ENCODE measurements around the gene TRPM5.
A peak's percentile ranks its signal among the peaks of the same experiment; 100 is the strongest.
"Not testable (repeated sequence)": the region's sequence is repeated elsewhere in the genome, so short reads cannot be mapped to it uniquely, and the experiment has no call there.

Gene TRPM5, protein sequence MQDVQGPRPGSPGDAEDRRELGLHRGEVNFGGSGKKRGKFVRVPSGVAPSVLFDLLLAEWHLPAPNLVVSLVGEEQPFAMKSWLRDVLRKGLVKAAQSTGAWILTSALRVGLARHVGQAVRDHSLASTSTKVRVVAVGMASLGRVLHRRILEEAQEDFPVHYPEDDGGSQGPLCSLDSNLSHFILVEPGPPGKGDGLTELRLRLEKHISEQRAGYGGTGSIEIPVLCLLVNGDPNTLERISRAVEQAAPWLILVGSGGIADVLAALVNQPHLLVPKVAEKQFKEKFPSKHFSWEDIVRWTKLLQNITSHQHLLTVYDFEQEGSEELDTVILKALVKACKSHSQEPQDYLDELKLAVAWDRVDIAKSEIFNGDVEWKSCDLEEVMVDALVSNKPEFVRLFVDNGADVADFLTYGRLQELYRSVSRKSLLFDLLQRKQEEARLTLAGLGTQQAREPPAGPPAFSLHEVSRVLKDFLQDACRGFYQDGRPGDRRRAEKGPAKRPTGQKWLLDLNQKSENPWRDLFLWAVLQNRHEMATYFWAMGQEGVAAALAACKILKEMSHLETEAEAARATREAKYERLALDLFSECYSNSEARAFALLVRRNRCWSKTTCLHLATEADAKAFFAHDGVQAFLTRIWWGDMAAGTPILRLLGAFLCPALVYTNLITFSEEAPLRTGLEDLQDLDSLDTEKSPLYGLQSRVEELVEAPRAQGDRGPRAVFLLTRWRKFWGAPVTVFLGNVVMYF (N-terminal part only)

DNA sequence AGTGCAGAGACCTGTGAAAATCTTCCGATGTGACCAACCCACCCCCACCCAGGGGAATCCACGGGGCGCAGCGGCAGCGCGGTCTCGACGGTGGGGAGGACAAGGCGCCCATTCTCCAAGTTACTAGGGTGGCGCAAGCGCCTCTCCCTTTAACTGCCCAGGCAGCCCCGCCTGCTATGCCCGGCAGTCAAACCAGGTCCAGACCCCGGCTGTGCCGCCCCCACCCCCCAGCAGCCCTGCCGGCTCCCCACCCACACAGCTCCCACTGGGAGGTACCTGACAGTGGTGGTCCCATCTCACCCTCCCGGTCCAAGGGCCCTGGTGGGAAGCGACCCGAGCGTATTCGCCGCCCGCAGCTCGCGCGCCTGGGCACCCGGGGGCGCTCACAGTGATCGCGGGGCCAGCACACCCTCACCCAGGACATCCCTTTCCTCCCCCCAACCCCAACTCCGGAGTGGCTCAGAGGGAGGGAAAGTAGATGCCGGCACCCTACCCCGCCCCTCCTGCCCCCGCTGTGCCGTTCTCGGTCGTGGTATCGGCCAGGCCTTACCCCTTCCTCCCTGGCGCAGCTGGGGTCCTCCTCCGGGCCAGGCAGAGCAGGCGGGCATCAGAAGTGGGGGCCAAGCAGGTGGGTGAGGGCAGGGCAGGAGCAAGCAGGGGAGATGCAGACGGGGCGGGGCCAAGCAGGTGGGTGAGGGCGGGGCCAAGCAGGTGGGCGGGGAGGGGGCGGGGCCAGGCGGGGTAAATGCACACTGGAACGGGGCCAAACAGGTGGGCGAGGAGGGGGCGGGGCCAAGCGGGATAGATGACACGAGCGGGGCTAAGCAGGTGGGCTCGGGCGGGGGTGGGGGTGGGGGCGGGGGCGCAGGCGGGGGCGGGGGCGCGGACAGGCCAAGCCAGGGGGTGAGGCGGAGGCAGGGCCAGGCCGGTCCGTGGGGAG is at the start of gene TRPM5:
TSS of gene TRPM5 (minus strand) at position 634 of the 940 bp plus-strand sequence. CDS start 21,478 bp downstream, outside the sequence.
- H3K27me3 ChIP-seq (ENCODE audit: low read depth, low read length), result peaks cover 4% of the 10 kb centered on the region
- H3K9me3 ChIP-seq (ENCODE audit: control insufficient read depth in 1 of 2, low read length in 2 of 2), result no peaks in the 10 kb centered on the region
- no peaks in the 10 kb centered on the region for H3K36me3 ChIP-seq (ENCODE audit: control insufficient read depth in 1 of 2, insufficient read depth in 2 of 2, low read length in 2 of 2)
- H3K4me1 ChIP-seq (ENCODE audit: control insufficient read depth in 1 of 2, insufficient read depth in 2 of 2, low read length in 2 of 2), result peaks cover 0 to 9% of the 10 kb centered on the region in 2 donors
- H3K4me3 ChIP-seq (ENCODE audit: low read depth in 1 of 2, low read length in 2 of 2), result peak within 1 kb of the TSS; percentile 42 to 53
- peak within 1 kb of the TSS; percentile 16 for H3K27ac ChIP-seq (ENCODE audit: low read length)

DNA sequence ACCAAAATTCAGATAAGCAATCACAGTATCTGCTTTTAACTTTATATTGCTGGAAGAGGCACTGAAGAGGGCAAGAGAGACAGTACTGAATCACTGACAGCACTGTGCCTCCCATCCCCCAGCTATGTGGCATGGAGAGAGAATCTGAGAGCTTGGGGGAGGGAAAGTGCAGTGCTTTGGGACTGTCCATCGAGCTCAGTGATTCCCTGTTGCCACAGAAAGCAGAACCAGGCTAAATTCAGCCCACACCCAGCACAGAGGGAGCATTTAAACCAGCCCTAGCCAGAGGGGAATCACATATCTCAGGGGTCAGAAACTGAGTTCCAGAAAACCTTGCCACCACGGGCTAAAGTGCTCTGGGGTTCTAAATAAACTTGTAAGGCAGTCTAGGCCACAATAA is 44.8 kb upstream of the TRPM5 start:
- H3K4me1 ChIP-seq (ENCODE audit: control insufficient read depth in 1 of 2, insufficient read depth in 2 of 2, low read length in 2 of 2), result no peaks in the 10 kb centered on the region
- no peak overlapping the region for H3K27ac ChIP-seq (ENCODE audit: low read length)
- no peaks in the 10 kb centered on the region for H3K36me3 ChIP-seq (ENCODE audit: control insufficient read depth in 1 of 2, insufficient read depth in 2 of 2, low read length in 2 of 2)
- H3K9me3 ChIP-seq (ENCODE audit: control insufficient read depth in 1 of 2, low read length in 2 of 2), result peaks cover 11 to 35% of the 10 kb centered on the region in 2 donors
- H3K27me3 ChIP-seq (ENCODE audit: low read depth, low read length), result no peaks in the 10 kb centered on the region
- no peak overlapping the region for H3K4me3 ChIP-seq (ENCODE audit: low read depth in 1 of 2, low read length in 2 of 2)

DNA sequence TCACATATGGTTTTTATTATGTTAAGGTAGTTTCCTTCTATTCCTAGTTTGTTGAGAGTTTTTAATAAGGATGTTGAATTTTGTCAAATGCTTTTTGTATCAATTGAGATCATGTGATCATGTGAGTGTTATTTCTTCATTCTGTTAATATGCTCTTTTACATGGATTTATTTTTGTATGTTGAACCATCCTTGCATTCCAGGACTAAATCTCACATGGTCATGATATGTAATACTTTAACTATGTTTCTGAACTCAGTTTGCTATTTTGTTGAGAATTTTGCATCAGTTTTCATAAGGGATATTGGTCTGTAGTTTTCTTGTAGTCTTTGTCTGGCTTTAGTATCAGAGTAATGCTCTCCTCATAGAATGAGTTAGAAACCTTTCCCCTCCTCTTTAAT is 43.7 kb upstream of the TRPM5 start:
- Histone ChIP-seq H3K36me3 (ENCODE audit: control insufficient read depth in 1 of 2, insufficient read depth in 2 of 2, low read length in 2 of 2) (no peaks in the 10 kb centered on the region), H3K4me1 (ENCODE audit: control insufficient read depth in 1 of 2, insufficient read depth in 2 of 2, low read length in 2 of 2) (no peaks in the 10 kb centered on the region), H3K4me3 (ENCODE audit: low read depth in 1 of 2, low read length in 2 of 2) (no peak overlapping the region), H3K27me3 (ENCODE audit: low read depth, low read length) (no peaks in the 10 kb centered on the region), H3K27ac (ENCODE audit: low read length) (no peak overlapping the region), H3K9me3 (ENCODE audit: control insufficient read depth in 1 of 2, low read length in 2 of 2) (peaks cover 11 to 35% of the 10 kb centered on the region in 2 donors)

DNA sequence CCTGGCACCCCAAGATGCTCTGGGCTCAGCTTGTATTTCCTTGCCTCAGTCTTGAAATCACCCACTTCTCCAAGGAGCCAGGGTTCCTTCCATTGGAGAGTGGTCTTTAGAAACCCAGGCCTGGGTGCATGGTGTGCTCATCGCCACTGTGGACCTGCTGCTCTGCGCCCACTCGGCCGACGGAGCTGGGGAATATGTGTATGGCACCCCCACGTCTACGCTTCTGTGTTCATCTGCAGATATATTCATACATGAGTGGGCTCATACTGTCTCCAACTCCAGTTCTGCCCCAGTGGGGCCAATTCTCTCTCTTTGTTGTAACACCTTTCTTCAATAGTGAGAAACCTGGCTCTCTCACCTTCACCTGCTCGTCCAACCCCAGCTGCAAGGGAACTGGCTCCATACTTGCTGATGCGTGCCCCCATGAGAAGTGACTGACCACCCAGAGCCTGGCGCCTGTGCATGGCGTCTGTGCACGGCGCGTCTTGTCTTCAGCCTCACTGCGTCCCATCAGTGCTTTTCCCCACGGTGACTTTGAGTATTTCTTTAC is 40.3 kb upstream of the TRPM5 start:
- Histone ChIP-seq H3K27me3 (ENCODE audit: low read depth, low read length) (no peaks in the 10 kb centered on the region), H3K36me3 (ENCODE audit: control insufficient read depth in 1 of 2, insufficient read depth in 2 of 2, low read length in 2 of 2) (no peaks in the 10 kb centered on the region), H3K27ac (ENCODE audit: low read length) (no peak overlapping the region), H3K9me3 (ENCODE audit: control insufficient read depth in 1 of 2, low read length in 2 of 2) (peaks cover 11 to 31% of the 10 kb centered on the region in 2 donors), H3K4me1 (ENCODE audit: control insufficient read depth in 1 of 2, insufficient read depth in 2 of 2, low read length in 2 of 2) (peaks cover 0 to 4% of the 10 kb centered on the region in 2 donors), H3K4me3 (ENCODE audit: low read depth in 1 of 2, low read length in 2 of 2) (no peak overlapping the region)

DNA sequence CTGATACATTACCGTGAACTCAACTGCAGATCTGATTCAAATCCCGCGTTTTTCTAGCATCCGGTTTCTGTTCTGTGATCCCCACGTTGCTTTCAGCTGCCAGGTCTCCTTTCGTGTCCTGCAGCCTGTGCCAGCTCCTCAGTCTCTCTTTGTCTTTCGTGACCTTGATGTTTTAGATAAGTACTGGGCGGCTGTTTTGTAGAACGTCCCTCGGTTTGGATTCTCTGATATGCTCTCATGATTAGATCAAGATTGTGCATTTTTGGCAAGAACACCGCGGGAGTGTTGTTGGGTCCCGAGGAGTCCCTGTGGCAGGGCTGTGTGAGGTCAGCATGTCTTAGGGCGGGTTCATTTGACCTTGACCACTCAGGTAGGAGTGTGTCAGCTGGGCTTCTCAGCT is 39.1 kb upstream of the TRPM5 start:
- Histone ChIP-seq H3K36me3 (ENCODE audit: control insufficient read depth in 1 of 2, insufficient read depth in 2 of 2, low read length in 2 of 2) (no peaks in the 10 kb centered on the region), H3K9me3 (ENCODE audit: control insufficient read depth in 1 of 2, low read length in 2 of 2) (peaks cover 11 to 20% of the 10 kb centered on the region in 2 donors), H3K27me3 (ENCODE audit: low read depth, low read length) (no peaks in the 10 kb centered on the region), H3K4me3 (ENCODE audit: low read depth in 1 of 2, low read length in 2 of 2) (no peak overlapping the region), H3K27ac (ENCODE audit: low read length) (no peak overlapping the region), H3K4me1 (ENCODE audit: control insufficient read depth in 1 of 2, insufficient read depth in 2 of 2, low read length in 2 of 2) (peaks cover 0 to 4% of the 10 kb centered on the region in 2 donors)

DNA sequence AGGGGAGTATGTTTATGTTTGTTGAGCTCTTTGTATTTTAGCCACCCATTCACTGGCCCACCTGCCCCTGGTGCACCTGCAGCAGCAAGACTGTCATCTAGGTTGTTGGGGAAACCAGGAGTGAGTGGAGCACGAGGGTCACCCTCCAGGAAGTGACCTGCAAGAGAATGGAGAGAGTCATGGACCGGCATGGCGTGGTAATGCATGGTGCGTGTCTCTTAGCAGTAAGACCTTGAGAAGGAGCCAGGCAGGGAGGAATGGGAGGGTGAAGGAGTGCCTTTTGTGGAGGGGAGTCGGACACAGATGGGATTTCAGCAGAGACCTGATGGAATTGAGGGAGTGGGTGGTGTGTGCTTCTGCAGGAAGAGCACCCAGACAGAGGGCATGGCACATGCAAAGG is 38.4 kb upstream of the TRPM5 start:
- Histone ChIP-seq H3K27ac (ENCODE audit: low read length) (no peak overlapping the region), H3K9me3 (ENCODE audit: control insufficient read depth in 1 of 2, low read length in 2 of 2) (peaks cover 5 to 13% of the 10 kb centered on the region in 2 donors)

DNA sequence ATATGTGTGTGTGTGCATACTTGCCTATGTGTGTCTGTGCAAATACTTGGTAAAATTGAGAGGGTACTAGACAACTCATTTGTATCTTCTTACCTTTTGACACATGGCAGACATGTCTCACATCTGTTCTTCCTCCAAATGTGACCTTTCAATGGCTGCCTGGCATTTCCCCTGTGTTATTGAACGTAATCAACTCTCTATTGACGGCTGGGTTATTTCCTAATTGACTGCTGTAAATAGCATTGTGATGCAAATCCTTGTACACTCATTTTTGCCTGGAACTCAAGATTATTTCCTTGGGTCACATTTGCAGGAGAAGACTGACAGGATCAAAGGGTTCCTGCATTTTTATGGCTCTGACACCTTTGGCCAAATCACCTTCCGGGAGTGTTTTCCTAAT is 37.9 kb upstream of the TRPM5 start:
- no peak overlapping the region for H3K4me3 ChIP-seq (ENCODE audit: low read depth in 1 of 2, low read length in 2 of 2)
- peaks cover 0 to 4% of the 10 kb centered on the region in 2 donors for H3K4me1 ChIP-seq (ENCODE audit: control insufficient read depth in 1 of 2, insufficient read depth in 2 of 2, low read length in 2 of 2)
- H3K9me3 ChIP-seq (ENCODE audit: control insufficient read depth in 1 of 2, low read length in 2 of 2), result peaks cover 4 to 9% of the 10 kb centered on the region in 2 donors
- H3K36me3 ChIP-seq (ENCODE audit: control insufficient read depth in 1 of 2, insufficient read depth in 2 of 2, low read length in 2 of 2), result no peaks in the 10 kb centered on the region
- H3K27me3 ChIP-seq (ENCODE audit: low read depth, low read length), result no peaks in the 10 kb centered on the region
- no peak overlapping the region for H3K27ac ChIP-seq (ENCODE audit: low read length)

More for the DNA sequence above, 38.4 kb upstream of the TRPM5 start:
- H3K4me1 ChIP-seq (ENCODE audit: control insufficient read depth in 1 of 2, insufficient read depth in 2 of 2, low read length in 2 of 2), result peaks cover 0 to 4% of the 10 kb centered on the region in 2 donors
- no peaks in the 10 kb centered on the region for H3K36me3 ChIP-seq (ENCODE audit: control insufficient read depth in 1 of 2, insufficient read depth in 2 of 2, low read length in 2 of 2)
- no peaks in the 10 kb centered on the region for H3K27me3 ChIP-seq (ENCODE audit: low read depth, low read length)
- H3K4me3 ChIP-seq (ENCODE audit: low read depth in 1 of 2, low read length in 2 of 2), result no peak overlapping the region

DNA sequence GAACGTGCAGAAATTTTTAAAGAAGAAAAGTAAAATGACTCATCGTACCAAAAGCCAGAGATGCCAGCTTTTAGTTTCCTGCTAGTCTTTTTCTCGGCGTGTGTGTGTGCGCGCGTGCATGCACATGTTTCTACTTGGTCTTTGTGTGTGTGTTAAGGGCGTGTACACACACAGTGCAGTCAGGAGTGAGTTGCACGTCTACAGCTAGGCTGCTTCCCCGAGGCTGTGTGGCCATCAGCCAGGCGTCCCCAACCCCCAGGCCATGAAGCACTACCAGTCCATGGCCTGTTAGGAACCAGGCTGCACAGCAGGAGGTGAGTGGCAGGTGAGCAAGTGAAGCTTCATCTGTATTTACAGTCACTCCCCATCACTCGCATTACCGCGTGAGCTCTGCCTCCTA is 36.9 kb upstream of the TRPM5 start:
- peaks cover 0 to 4% of the 10 kb centered on the region in 2 donors for H3K4me1 ChIP-seq (ENCODE audit: control insufficient read depth in 1 of 2, insufficient read depth in 2 of 2, low read length in 2 of 2)
- H3K4me3 ChIP-seq (ENCODE audit: low read depth in 1 of 2, low read length in 2 of 2), result no peak overlapping the region
- H3K9me3 ChIP-seq (ENCODE audit: control insufficient read depth in 1 of 2, low read length in 2 of 2), result peaks cover 0 to 1% of the 10 kb centered on the region in 2 donors
- no peak overlapping the region for H3K27ac ChIP-seq (ENCODE audit: low read length)
- no peaks in the 10 kb centered on the region for H3K36me3 ChIP-seq (ENCODE audit: control insufficient read depth in 1 of 2, insufficient read depth in 2 of 2, low read length in 2 of 2)
- H3K27me3 ChIP-seq (ENCODE audit: low read depth, low read length), result no peaks in the 10 kb centered on the region

DNA sequence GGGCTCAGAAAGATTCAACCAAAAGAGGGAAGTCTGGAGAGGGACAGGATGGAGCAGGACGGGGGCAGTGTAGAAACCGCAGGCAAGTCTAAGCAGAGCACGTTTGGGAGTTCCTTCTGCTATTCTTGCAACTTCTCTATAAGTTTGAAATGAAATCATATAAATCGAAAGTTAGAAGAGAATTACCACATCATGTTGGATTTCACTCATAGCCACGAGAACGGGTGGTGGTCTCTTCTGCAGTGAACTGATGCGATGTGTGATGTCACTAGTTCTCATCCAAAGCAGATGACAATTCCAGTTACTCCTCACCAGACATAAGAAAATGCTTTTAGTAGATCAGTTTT is 36.5 kb upstream of the TRPM5 start:
- Histone ChIP-seq H3K27ac (ENCODE audit: low read length) (no peak overlapping the region), H3K4me1 (ENCODE audit: control insufficient read depth in 1 of 2, insufficient read depth in 2 of 2, low read length in 2 of 2) (peaks cover 0 to 4% of the 10 kb centered on the region in 2 donors), H3K27me3 (ENCODE audit: low read depth, low read length) (no peaks in the 10 kb centered on the region), H3K9me3 (ENCODE audit: control insufficient read depth in 1 of 2, low read length in 2 of 2) (no peaks in the 10 kb centered on the region), H3K4me3 (ENCODE audit: low read depth in 1 of 2, low read length in 2 of 2) (no peak overlapping the region), H3K36me3 (ENCODE audit: control insufficient read depth in 1 of 2, insufficient read depth in 2 of 2, low read length in 2 of 2) (no peaks in the 10 kb centered on the region)

DNA sequence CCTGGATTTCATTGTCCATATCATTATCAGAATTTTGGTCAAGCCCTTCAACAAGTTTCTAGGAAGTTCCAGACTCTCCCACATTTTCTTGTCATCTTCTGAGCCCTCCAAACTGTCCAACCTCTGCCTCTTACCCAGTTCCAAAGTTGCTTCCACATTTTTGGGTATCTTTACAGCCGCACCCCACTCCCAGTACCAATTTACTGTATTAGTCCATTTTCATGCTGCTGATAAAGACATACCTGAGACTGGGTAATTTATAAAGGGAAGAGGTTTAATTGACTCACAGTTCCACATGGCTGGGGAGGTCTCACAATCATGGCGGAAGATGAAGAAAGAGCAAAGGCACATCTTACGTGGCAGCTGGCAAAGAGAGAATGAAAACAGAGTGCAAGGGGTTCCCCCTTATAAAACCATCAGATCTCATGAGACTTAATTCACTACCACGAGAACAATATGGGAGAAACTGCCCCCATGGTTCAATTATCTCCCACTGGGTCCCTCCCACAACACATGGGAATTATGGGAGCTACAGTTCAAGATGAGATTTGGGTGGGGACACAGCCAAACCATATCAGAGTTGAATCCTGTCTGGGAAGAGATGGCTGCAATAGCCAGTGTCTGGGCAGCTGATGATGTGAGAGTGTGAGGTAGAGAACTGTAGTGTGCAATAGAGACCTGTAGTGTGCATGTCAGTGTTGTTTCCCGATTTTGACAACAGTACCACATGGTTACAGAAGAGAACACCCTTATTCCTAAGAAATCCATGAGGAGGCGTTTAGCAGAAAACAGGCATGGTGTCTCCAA is 36.0 kb upstream of the TRPM5 start:
- not testable (repeated sequence) for H3K36me3 ChIP-seq (ENCODE audit: control insufficient read depth in 1 of 2, insufficient read depth in 2 of 2, low read length in 2 of 2); H3K9me3 ChIP-seq (ENCODE audit: control insufficient read depth in 1 of 2, low read length in 2 of 2); H3K27ac ChIP-seq (ENCODE audit: low read length); H3K4me1 ChIP-seq (ENCODE audit: control insufficient read depth in 1 of 2, insufficient read depth in 2 of 2, low read length in 2 of 2); H3K27me3 ChIP-seq (ENCODE audit: low read depth, low read length); H3K4me3 ChIP-seq (ENCODE audit: low read depth in 1 of 2, low read length in 2 of 2)

Measured in muscle layer of duodenum (tissue), 2 donors.